ENCODE results near the gene SRD5A2. TPM values are rescaled to one million over a fixed set of nuclear protein-coding genes. Genes with fewer than 3 reads are reported as not detected.

SRD5A2 gene
- total RNA-seq, 1 donor from 2014 or later, result not detected

DNA sequence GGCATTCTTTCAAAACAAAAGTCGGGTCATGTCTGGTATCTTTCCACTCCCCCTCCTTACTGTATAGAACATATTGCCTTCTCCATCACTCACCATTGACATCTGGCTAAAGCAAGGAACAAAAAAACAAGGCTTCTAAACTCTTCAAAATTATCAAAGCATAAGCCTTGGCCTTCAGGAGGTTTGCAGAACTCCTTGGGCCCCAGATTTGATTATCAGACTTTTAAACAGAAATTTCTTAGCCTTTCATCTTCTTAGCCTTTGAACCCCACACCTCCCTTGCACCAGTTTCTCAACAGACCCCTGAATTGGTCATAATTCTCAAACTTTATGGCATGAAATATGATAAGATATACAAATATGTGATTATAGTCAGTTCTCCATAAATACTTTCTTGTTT, 106.4 kb downstream of the SRD5A2 start:
- intact Hi-C loops (cut with micrococcal nuclease), result no loop called here
- no peak for DNase-seq
- H3K36me3 Mint-ChIP-seq (ENCODE audit: low read depth), result no peaks in the 10 kb centered on the region
- H3K4me3 Mint-ChIP-seq, result no peak overlapping the region
- H3K27ac Mint-ChIP-seq, result no peak overlapping the region
- no peaks in the 10 kb centered on the region for H3K9me3 Mint-ChIP-seq
- peaks cover 8% of the 10 kb centered on the region for H3K27me3 Mint-ChIP-seq
- no peaks in the 10 kb centered on the region for H3K4me1 Mint-ChIP-seq

Other genes starting within 250 kb of the SRD5A2 start
- not detected in 2 replicates for gene XDH, start 166.2 kb downstream of the SRD5A2 start, total RNA-seq

Measured in activated CD4-positive, alpha-beta T cell treated with anti-CD3 and anti-CD28 coated beads, Interleukin-2, amount 10 ng/mL, durations not matched to agents 24 days and 14 days (primary cell).